Neural cell (in vitro differentiated cells): ENCODE measurements around the gene BORCS5. TPM values are rescaled to one million over a fixed set of nuclear protein-coding genes. Genes with fewer than 3 reads are reported as not detected.

Experiments
- H2AFZ ChIP-seq: fragments of 200-600, 300-800 bp; sonication (generic), shearing (Covaris generic); 2 replicates; pipeline ENCODE4 v1.6.0; 2014; ENCODE audit warnings: low read depth, mild to moderate bottlenecking, antibody characterized with exemption, low read length, moderate library complexity
- H3F3A ChIP-seq: fragments of 200-600 bp; shearing (Covaris generic); 2 replicates; pipeline ENCODE4 v1.6.1; 2016; ENCODE audit warnings: mild to moderate bottlenecking, moderate library complexity, mixed read lengths, antibody characterized with exemption, low read length; ENCODE audit not compliant: insufficient read depth, poor library complexity, severe bottlenecking
- H3K27ac ChIP-seq: fragments of 200-600, 300-800 bp; sonication (generic), shearing (Covaris generic); 2 replicates; pipeline ENCODE4 v1.5.1; 2014; ENCODE audit warnings: mild to moderate bottlenecking, low read length, moderate library complexity
- H3K27me3 ChIP-seq: fragments of 300-800, 200-600 bp; sonication (generic), shearing (Covaris generic); 2 replicates; pipeline ENCODE4 v1.6.0; 2014; ENCODE audit warnings: mild to moderate bottlenecking, low read depth, low read length, moderate library complexity; ENCODE audit not compliant: insufficient read depth
- H3K36me3 ChIP-seq: fragments of 300-800, 200-600 bp; sonication (generic), shearing (Covaris generic); 2 replicates; pipeline ENCODE4 v1.5.1; 2014; ENCODE audit warnings: mild to moderate bottlenecking, antibody characterized with exemption, low read length, moderate library complexity; ENCODE audit not compliant: insufficient read depth
- H3K4me2 ChIP-seq: fragments of 300-800, 200-600 bp; sonication (generic), shearing (Covaris generic); 2 replicates; pipeline ENCODE4 v1.6.0; 2014; ENCODE audit warnings: mild to moderate bottlenecking, low read length
- H3K4me3 ChIP-seq: fragments of 300-800, 200-600 bp; sonication (generic), shearing (Covaris generic); 2 replicates; pipeline ENCODE4 v1.5.1; 2014; ENCODE audit warnings: mild to moderate bottlenecking, low read length, moderate library complexity
- H3K79me2 ChIP-seq: fragments of 200-600 bp; shearing (Covaris generic); replicated peaks from 2 replicates; pipeline ENCODE4 v1.6.0; 2014; ENCODE audit warnings: mild to moderate bottlenecking, low read length, moderate library complexity; ENCODE audit not compliant: insufficient read depth
- H3K9ac ChIP-seq: fragments of 300-800, 200-600 bp; sonication (generic), shearing (Covaris generic); 2 replicates; pipeline ENCODE4 v1.6.1; 2016; ENCODE audit warnings: mild to moderate bottlenecking, low read length, mixed read lengths
- H3K9me2 ChIP-seq: fragments of 200-600 bp; shearing (Covaris generic); 2 replicates; pipeline ENCODE4 v1.6.1; 2016; ENCODE audit warnings: mild to moderate bottlenecking, low read length, mixed read lengths; ENCODE audit not compliant: insufficient read depth
- H3K9me3 ChIP-seq: fragments of 200-600, 300-800 bp; sonication (generic), shearing (Covaris generic); 2 replicates; pipeline ENCODE4 v1.6.1; 2016; ENCODE audit warnings: mild to moderate bottlenecking, mixed run types, low read length, moderate library complexity, mixed read lengths
- H4K20me1 ChIP-seq: fragments of 200-600 bp; shearing (Covaris generic); 2 replicates; pipeline ENCODE4 v1.6.1; 2016; ENCODE audit warnings: mild to moderate bottlenecking, mixed run types; ENCODE audit not compliant: insufficient read depth
- EP300 ChIP-seq: fragments of 450-650 bp; conservative IDR thresholded peaks from 2 replicates; pipeline ENCODE4 v1.6.1; 2014; ENCODE audit warnings: antibody characterized with exemption, mild to moderate bottlenecking, moderate library complexity; ENCODE audit not compliant: poor library complexity, severe bottlenecking
- EZH2 ChIP-seq: fragments of 200-600, 300-800 bp; shearing (Covaris generic), sonication (generic); IDR thresholded peaks from 2 replicates; pipeline ENCODE4 v1.6.1; 2014; ENCODE audit warnings: antibody characterized with exemption, low read length, borderline replicate concordance, mild to moderate bottlenecking; ENCODE audit not compliant: insufficient read depth, poor library complexity, severe bottlenecking
- MXI1 ChIP-seq: fragments of 450-650 bp; conservative IDR thresholded peaks from 2 replicates; pipeline ENCODE4 v1.6.1; 2014; ENCODE audit warnings: antibody characterized with exemption, mild to moderate bottlenecking; ENCODE audit not compliant: poor library complexity, severe bottlenecking
- POLR2AphosphoS5 ChIP-seq: IDR thresholded peaks from 2 replicates; pipeline ENCODE4 v1.6.1; 2012
- RAD21 ChIP-seq: fragments of 450-650 bp; conservative IDR thresholded peaks from 2 replicates; pipeline ENCODE4 v1.6.1; 2014; ENCODE audit warnings: antibody characterized with exemption, mild to moderate bottlenecking, moderate library complexity
- SMC3 ChIP-seq: fragments of 450-650 bp; conservative IDR thresholded peaks from 2 replicates; pipeline ENCODE4 v1.6.1; 2014; ENCODE audit warnings: antibody characterized with exemption, mild to moderate bottlenecking, moderate library complexity; ENCODE audit not compliant: poor library complexity
- TAF1 ChIP-seq: IDR thresholded peaks from 2 replicates; pipeline ENCODE4 v1.6.1; 2012; ENCODE audit warnings: low read depth
- polyA plus RNA-seq: library from polyadenylated mRNA; depleted of rRNA; stranded (reverse); fragments of >200 nt; gene quantifications from 2 replicates; pipeline ENCODE4 v1.2.3, GENCODE V29; 2014
- TF ChIP-seq, protein P1 (sequence below): fragments of 450-650 bp; IDR thresholded peaks from 2 replicates; pipeline ENCODE4 v1.5.1; 2014; ENCODE audit warnings: antibody characterized with exemption, mild to moderate bottlenecking, moderate library complexity; ENCODE audit not compliant: poor library complexity, severe bottlenecking
- TF ChIP-seq, protein P2 (sequence below): IDR thresholded peaks from 2 replicates; pipeline ENCODE4 v1.6.1; 2012; ENCODE audit warnings: borderline replicate concordance

Gene BORCS5
- polyA plus RNA-seq, 1 donor from 2014 or later = 14.2 TPM

DNA sequence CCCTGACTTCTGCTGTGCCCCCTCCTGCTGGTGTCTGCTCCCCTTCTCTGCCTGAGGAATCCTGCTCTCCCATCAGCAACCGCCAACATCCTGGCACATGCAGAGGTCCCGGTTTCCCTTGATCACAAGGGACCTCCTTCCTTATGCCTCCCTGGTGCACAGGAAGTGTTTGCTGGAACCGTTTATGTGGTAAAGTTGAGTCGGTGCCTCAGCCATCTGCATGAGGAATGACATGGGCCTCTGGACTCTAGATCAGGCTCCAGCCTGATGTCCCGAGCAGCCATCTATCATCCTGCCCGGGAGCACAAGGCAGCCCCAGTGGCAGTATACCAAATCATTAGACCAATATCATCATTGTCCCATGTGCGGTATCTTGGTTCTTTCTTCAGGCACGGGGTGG lies 90.4 kb downstream of the BORCS5 start:
- TF ChIP-seq, protein P1, sequence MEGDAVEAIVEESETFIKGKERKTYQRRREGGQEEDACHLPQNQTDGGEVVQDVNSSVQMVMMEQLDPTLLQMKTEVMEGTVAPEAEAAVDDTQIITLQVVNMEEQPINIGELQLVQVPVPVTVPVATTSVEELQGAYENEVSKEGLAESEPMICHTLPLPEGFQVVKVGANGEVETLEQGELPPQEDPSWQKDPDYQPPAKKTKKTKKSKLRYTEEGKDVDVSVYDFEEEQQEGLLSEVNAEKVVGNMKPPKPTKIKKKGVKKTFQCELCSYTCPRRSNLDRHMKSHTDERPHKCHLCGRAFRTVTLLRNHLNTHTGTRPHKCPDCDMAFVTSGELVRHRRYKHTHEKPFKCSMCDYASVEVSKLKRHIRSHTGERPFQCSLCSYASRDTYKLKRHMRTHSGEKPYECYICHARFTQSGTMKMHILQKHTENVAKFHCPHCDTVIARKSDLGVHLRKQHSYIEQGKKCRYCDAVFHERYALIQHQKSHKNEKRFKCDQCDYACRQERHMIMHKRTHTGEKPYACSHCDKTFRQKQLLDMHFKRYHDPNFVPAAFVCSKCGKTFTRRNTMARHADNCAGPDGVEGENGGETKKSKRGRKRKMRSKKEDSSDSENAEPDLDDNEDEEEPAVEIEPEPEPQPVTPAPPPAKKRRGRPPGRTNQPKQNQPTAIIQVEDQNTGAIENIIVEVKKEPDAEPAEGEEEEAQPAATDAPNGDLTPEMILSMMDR = no peak
- TF ChIP-seq, protein P2, sequence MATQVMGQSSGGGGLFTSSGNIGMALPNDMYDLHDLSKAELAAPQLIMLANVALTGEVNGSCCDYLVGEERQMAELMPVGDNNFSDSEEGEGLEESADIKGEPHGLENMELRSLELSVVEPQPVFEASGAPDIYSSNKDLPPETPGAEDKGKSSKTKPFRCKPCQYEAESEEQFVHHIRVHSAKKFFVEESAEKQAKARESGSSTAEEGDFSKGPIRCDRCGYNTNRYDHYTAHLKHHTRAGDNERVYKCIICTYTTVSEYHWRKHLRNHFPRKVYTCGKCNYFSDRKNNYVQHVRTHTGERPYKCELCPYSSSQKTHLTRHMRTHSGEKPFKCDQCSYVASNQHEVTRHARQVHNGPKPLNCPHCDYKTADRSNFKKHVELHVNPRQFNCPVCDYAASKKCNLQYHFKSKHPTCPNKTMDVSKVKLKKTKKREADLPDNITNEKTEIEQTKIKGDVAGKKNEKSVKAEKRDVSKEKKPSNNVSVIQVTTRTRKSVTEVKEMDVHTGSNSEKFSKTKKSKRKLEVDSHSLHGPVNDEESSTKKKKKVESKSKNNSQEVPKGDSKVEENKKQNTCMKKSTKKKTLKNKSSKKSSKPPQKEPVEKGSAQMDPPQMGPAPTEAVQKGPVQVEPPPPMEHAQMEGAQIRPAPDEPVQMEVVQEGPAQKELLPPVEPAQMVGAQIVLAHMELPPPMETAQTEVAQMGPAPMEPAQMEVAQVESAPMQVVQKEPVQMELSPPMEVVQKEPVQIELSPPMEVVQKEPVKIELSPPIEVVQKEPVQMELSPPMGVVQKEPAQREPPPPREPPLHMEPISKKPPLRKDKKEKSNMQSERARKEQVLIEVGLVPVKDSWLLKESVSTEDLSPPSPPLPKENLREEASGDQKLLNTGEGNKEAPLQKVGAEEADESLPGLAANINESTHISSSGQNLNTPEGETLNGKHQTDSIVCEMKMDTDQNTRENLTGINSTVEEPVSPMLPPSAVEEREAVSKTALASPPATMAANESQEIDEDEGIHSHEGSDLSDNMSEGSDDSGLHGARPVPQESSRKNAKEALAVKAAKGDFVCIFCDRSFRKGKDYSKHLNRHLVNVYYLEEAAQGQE = no peak
- TF ChIP-seq TAF1 (no peak), EP300 (no peak), RAD21 (no peak), SMC3 (no peak), MXI1 (no peak), EZH2 (no peak), POLR2AphosphoS5 (no peak)
- Histone ChIP-seq H3K27me3 (no peaks in the 10 kb centered on the region), H3K4me3 (no peak overlapping the region), H3K27ac (no peak overlapping the region), H2AFZ (no peak overlapping the region), H3K79me2 (no peaks in the 10 kb centered on the region), H3K36me3 (no peaks in the 10 kb centered on the region), H3K9ac (no peak overlapping the region), H3F3A (no peaks in the 10 kb centered on the region), H3K4me2 (no peak overlapping the region), H3K9me3 (no peaks in the 10 kb centered on the region), H3K9me2 (no peaks in the 10 kb centered on the region), H4K20me1 (no peaks in the 10 kb centered on the region)

DNA sequence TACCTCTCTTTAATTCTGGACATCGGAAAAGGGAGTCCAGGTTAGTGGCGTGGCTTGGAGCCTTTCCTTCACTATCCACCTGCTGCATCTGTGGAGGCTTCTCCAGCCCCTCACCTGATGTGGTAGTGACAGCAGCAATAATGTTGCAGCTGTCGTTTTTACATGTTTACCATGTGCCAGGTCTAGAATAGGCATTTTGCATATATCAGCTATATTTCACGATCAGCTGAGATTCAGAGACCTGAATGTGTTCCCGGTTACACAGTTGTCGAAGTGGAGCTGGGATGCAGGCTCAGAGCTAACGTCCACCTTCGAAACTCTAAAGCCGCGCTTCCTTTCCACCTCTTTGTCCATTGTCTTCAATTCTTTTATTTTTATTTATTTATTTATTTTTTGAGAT lies 91.0 kb downstream of the BORCS5 start:
- H3K27ac ChIP-seq = no peak overlapping the region
- TF ChIP-seq SMC3 = no peak
- no peak for TF ChIP-seq TAF1
- TF ChIP-seq MXI1 = no peak
- no peak for TF ChIP-seq EZH2
- TF ChIP-seq, protein P2 = no peak
- TF ChIP-seq RAD21 = no peak
- TF ChIP-seq EP300 = no peak
- TF ChIP-seq POLR2AphosphoS5 = no peak
- TF ChIP-seq, protein P1 = no peak
- H3K27me3 ChIP-seq = no peaks in the 10 kb centered on the region
- no peaks in the 10 kb centered on the region for H3K9me3 ChIP-seq
- H3K9ac ChIP-seq = no peak overlapping the region
- no peaks in the 10 kb centered on the region for H3K9me2 ChIP-seq
- H3K36me3 ChIP-seq = no peaks in the 10 kb centered on the region
- H3K79me2 ChIP-seq = no peaks in the 10 kb centered on the region
- no peaks in the 10 kb centered on the region for H4K20me1 ChIP-seq
- H2AFZ ChIP-seq = no peak overlapping the region
- no peak overlapping the region for H3K4me3 ChIP-seq
- H3K4me2 ChIP-seq = no peak overlapping the region
- no peaks in the 10 kb centered on the region for H3F3A ChIP-seq
